ENCODE measurements around the gene DHRS3.

- TF ChIP-seq CTCF (IDR thresholded peaks at IDR 0.05) (no peak), POLR2A (IDR thresholded peaks at IDR 0.05) (no peak), EP300 (IDR thresholded peaks at IDR 0.05) (no peak), POLR2AphosphoS5 (IDR thresholded peaks at IDR 0.05) (no peak)
Observed at GRCh38 chr1:12572522-12572921, 45.5 kb downstream of the DHRS3 start.

All from gastroesophageal sphincter (tissue), 3 donors.